ENCODE results near the gene SHISA7. TPM values are rescaled to one million over a fixed set of nuclear protein-coding genes. Genes with fewer than 3 reads are reported as not detected.
A peak's percentile ranks its signal among the peaks of the same experiment; 100 is the strongest.

The SHISA7 gene
- total RNA-seq, 4 donors from 2014 or later = not detected

- Histone ChIP-seq H3K4me3 (no peak overlapping the region), H3K4me1 (peaks cover 3 to 18% of the 10 kb centered on the region in 2 donors), H3K36me3 (no peaks in the 10 kb centered on the region), H3K27ac (peak overlapping the region in 1 of 4 donors; percentile 47), H3K9me3 (no peaks in the 10 kb centered on the region), H3K27me3 (peaks cover 2 to 12% (median 7%) of the 10 kb centered on the region in 3 donors)
- in situ Hi-C loops (cut with MboI; ENCODE audit: low sequenced_read_pairs in 4 of 4) (no loop called here), intact Hi-C loops (cut with DNase I; ENCODE audit: low total_unique reads) (no loop called here)
- no peak for TF ChIP-seq CTCF (IDR thresholded peaks at IDR 0.05 in 4 of 5, conservative IDR thresholded peaks at IDR 0.05 in 1 of 5)
- no peak for TF ChIP-seq POLR2A (IDR thresholded peaks at IDR 0.05)
- DNase-seq = no peak
- ATAC-seq = no peak
Observed at GRCh38 chr19:55489711-55490477, 46.8 kb upstream of the SHISA7 start.

GRCh38 chr19:55488986-55489710 is 46.0 kb upstream of the SHISA7 start:
- H3K4me3 ChIP-seq = no peak overlapping the region
- no peak for TF ChIP-seq POLR2A (IDR thresholded peaks at IDR 0.05)
- no peak for TF ChIP-seq CTCF (IDR thresholded peaks at IDR 0.05 in 4 of 5, conservative IDR thresholded peaks at IDR 0.05 in 1 of 5)
- ATAC-seq = no peak
- peaks cover 10 to 25% of the 10 kb centered on the region in 2 donors for H3K4me1 ChIP-seq
- H3K27ac ChIP-seq = peak overlapping the region in 3 of 4 donors; percentile 33 to 59 (median 47)
- intact Hi-C loops (cut with DNase I; ENCODE audit: low total_unique reads) (no loop called here), in situ Hi-C loops (cut with MboI; ENCODE audit: low sequenced_read_pairs in 4 of 4) (no loop called here)
- DNase-seq = no peak
- no peaks in the 10 kb centered on the region for H3K9me3 ChIP-seq
- peaks cover 6 to 16% (median 11%) of the 10 kb centered on the region in 3 donors for H3K27me3 ChIP-seq
- H3K36me3 ChIP-seq = no peaks in the 10 kb centered on the region

- Histone ChIP-seq H3K36me3 (peaks cover 0 to 3% of the 10 kb centered on the region in 2 donors), H3K27ac (peak within 1 kb of the TSS; percentile 67 to 80 (median 76)), H3K27me3 (peaks cover 6 to 16% (median 11%) of the 10 kb centered on the region in 3 donors), H3K4me1 (peaks cover 11 to 28% of the 10 kb centered on the region in 2 donors), H3K9me3 (no peaks in the 10 kb centered on the region), H3K4me3 (no peak within 1 kb of the TSS)
- in situ Hi-C loops (cut with MboI; ENCODE audit: low sequenced_read_pairs in 4 of 4) = no loop called here
- TF ChIP-seq POLR2A (IDR thresholded peaks at IDR 0.05) (no peak), CTCF (IDR thresholded peaks at IDR 0.05 in 4 of 5, conservative IDR thresholded peaks at IDR 0.05 in 1 of 5) (no peak)
- intact Hi-C loops (cut with DNase I; ENCODE audit: low total_unique reads) = no loop called here
- DNase-seq (no peak), ATAC-seq (no peak)
Observed at GRCh38 chr19:55487924-55488687, 45.0 kb upstream of the SHISA7 start, which contains the start of gene SSC5D. Gene SSC5D, plus strand, starts transcription at chr19:55488436. Its CDS starts 154 bp downstream, at chr19:55488590.

- no peaks in the 10 kb centered on the region for H3K9me3 ChIP-seq
- TF ChIP-seq POLR2A (IDR thresholded peaks at IDR 0.05) (no peak), CTCF (IDR thresholded peaks at IDR 0.05 in 4 of 5, conservative IDR thresholded peaks at IDR 0.05 in 1 of 5) (no peak)
- peaks cover 0 to 7% of the 10 kb centered on the region in 2 donors for H3K36me3 ChIP-seq
- no peak overlapping the region for H3K4me3 ChIP-seq
- H3K4me1 ChIP-seq = peaks cover 11 to 28% of the 10 kb centered on the region in 2 donors
- peak overlapping the region; percentile 67 to 80 (median 76) for H3K27ac ChIP-seq
- ATAC-seq (peak; percentile 37 to 47), DNase-seq (peak in 1 of 2 donors; percentile 47)
- in situ Hi-C loops (cut with MboI; ENCODE audit: low sequenced_read_pairs in 4 of 4) = no loop called here
- peaks cover 6 to 16% (median 11%) of the 10 kb centered on the region in 3 donors for H3K27me3 ChIP-seq
- intact Hi-C loops (cut with DNase I; ENCODE audit: low total_unique reads) = no loop called here
Observed at GRCh38 chr19:55486971-55487923, 44.1 kb upstream of the SHISA7 start.
